HG02678 (cell line): ENCODE measurements around the gene IQCE.
"Not testable (repeated sequence)": the region's sequence is repeated elsewhere in the genome, so short reads cannot be mapped to it uniquely, and the experiment has no call there.

Experiments
- ATAC-seq: cut with Tn5 transposase; IDR thresholded peaks from one replicate; pipeline ENCODE4 v1.9.1; 2021; ENCODE audit warnings: mild to moderate bottlenecking, moderate library complexity; ENCODE audit not compliant: unreplicated experiment

IQCE gene

GRCh38 chr7:2598154-2598823 is 39.5 kb downstream of the IQCE start:
- no peak for ATAC-seq

- no peak for ATAC-seq
Measured at GRCh38 chr7:2601065-2601464, 42.3 kb downstream of the IQCE start.

- ATAC-seq, result no peak
Measured at GRCh38 chr7:2601907-2602306, 43.1 kb downstream of the IQCE start.

- no peak for ATAC-seq
Measured at GRCh38 chr7:2602406-2603043, 43.7 kb downstream of the IQCE start.

GRCh38 chr7:2603044-2603965 is 44.5 kb downstream of the IQCE start:
- ATAC-seq, result no peak

GRCh38 chr7:2604608-2605174 is 45.9 kb downstream of the IQCE start:
- ATAC-seq, result no peak

- no peak for ATAC-seq
Measured at GRCh38 chr7:2605608-2606538, 47.1 kb downstream of the IQCE start.

- no peak for ATAC-seq
Measured at GRCh38 chr7:2606539-2606936, 47.8 kb downstream of the IQCE start.

GRCh38 chr7:2607122-2607922 is 48.5 kb downstream of the IQCE start:
- ATAC-seq, result no peak

- no peak for ATAC-seq
Measured at GRCh38 chr7:2607923-2608904, 49.4 kb downstream of the IQCE start.

- ATAC-seq, result no peak
Measured at GRCh38 chr7:2608921-2609411, 50.2 kb downstream of the IQCE start.

GRCh38 chr7:2609646-2610045 is 50.9 kb downstream of the IQCE start:
- not testable (repeated sequence) for ATAC-seq

GRCh38 chr7:2610466-2610865 is 51.7 kb downstream of the IQCE start:
- no peak for ATAC-seq

- no peak for ATAC-seq
Measured at GRCh38 chr7:2610898-2611297, 52.1 kb downstream of the IQCE start.

- ATAC-seq, result no peak
Measured at GRCh38 chr7:2611401-2611800, 52.6 kb downstream of the IQCE start.

GRCh38 chr7:2611922-2612321 is 53.1 kb downstream of the IQCE start:
- no peak for ATAC-seq

- ATAC-seq, result no peak
Measured at GRCh38 chr7:2612445-2613097, 53.8 kb downstream of the IQCE start.
